Peyer's patch (tissue), 4 donors: ENCODE measurements around the gene RTL5. TPM values are rescaled to one million over a fixed set of nuclear protein-coding genes. Genes with fewer than 3 reads are reported as not detected.

Experiments used
- DNase-seq, 3 donors: peaks; one replicate each; pipeline ENCODE4 v3.0.0-alpha.2; 2017 to 2019
- H3K27ac ChIP-seq, 4 donors: fragments of 200-600 bp; sonication (generic); one replicate each; pipeline ENCODE4 v1.5.1; 2016 to 2019
- H3K27me3 ChIP-seq, 2 donors: fragments of 200-600 bp; sonication (generic); one replicate each; pipeline ENCODE4 v1.5.1; 2019
- H3K36me3 ChIP-seq, 3 donors: fragments of 200-600 bp; sonication (generic); one replicate each; pipeline ENCODE4 v1.5.1; 2016 to 2019
- H3K4me1 ChIP-seq, 4 donors: fragments of 200-600 bp; sonication (generic); one replicate each; pipeline ENCODE4 v1.5.1; 2016 to 2019
- H3K4me3 ChIP-seq, 4 donors: fragments of 200-600 bp; sonication (generic); 1 replicate in 3 of 4; 2 replicates in 1 of 4; pipeline ENCODE4 v1.5.1; 2016 to 2019; ENCODE audit warnings: mild to moderate bottlenecking in 1 of 4
- H3K9me3 ChIP-seq, 4 donors: fragments of 200-600 bp; sonication (generic); one replicate each; pipeline ENCODE4 v1.5.1; 2016 to 2019; ENCODE audit warnings: mild to moderate bottlenecking in 1 of 4
- CTCF ChIP-seq, 6 experiments: fragments of 450-650 bp in 4 of 6; fragments of 200-600 bp in 2 of 6; sonication (generic) in 1 of 6; IDR thresholded peaks; one replicate each; pipeline ENCODE4 v1.5.1; 2017 to 2019; ENCODE audit warnings: antibody characterized with exemption in 6 of 6, mild to moderate bottlenecking in 3 of 6, moderate library complexity in 1 of 6
- POLR2A ChIP-seq, 2 donors: fragments of 450-650 bp; IDR thresholded peaks; one replicate each; pipeline ENCODE4 v1.5.1; 2017; ENCODE audit warnings: antibody characterized with exemption in 2 of 2, mild to moderate bottlenecking in 2 of 2, moderate library complexity in 2 of 2
- total RNA-seq, 4 donors: library from RNA; depleted of rRNA; stranded (reverse); fragments of >200 nt; gene quantifications; one replicate each; pipeline ENCODE4 v1.1.0, GENCODE V29; 2016

Gene RTL5
- total RNA-seq, 4 donors from 2014 or later, result 0.18 to 1.7 (median 1.4) TPM

- no peaks in the 10 kb centered on the region for H3K9me3 ChIP-seq
- no peaks in the 10 kb centered on the region for H3K27me3 ChIP-seq
- no peak for TF ChIP-seq POLR2A (IDR thresholded peaks at IDR 0.05)
- no peak for TF ChIP-seq CTCF (IDR thresholded peaks at IDR 0.05)
- no peak overlapping the region for H3K27ac ChIP-seq
- H3K4me3 ChIP-seq, result no peak overlapping the region
- no peaks in the 10 kb centered on the region for H3K4me1 ChIP-seq
- no peak for DNase-seq
- no peaks in the 10 kb centered on the region for H3K36me3 ChIP-seq
Measured at GRCh38 chrX:72165551-72165950, 33.8 kb upstream of the RTL5 start.

- Histone ChIP-seq H3K27me3 (no peaks in the 10 kb centered on the region), H3K36me3 (no peaks in the 10 kb centered on the region), H3K27ac (no peak overlapping the region), H3K4me1 (no peaks in the 10 kb centered on the region), H3K9me3 (no peaks in the 10 kb centered on the region), H3K4me3 (no peak overlapping the region)
- DNase-seq, result no peak
- TF ChIP-seq CTCF (IDR thresholded peaks at IDR 0.05) (no peak), POLR2A (IDR thresholded peaks at IDR 0.05) (no peak)
Measured at GRCh38 chrX:72159769-72160168, 28.1 kb upstream of the RTL5 start.

- no peak for DNase-seq
- H3K27me3 ChIP-seq, result no peaks in the 10 kb centered on the region
- TF ChIP-seq CTCF (IDR thresholded peaks at IDR 0.05) (no peak), POLR2A (IDR thresholded peaks at IDR 0.05) (no peak)
Measured at GRCh38 chrX:72158773-72159172, 27.1 kb upstream of the RTL5 start.

GRCh38 chrX:72146527-72146926 lies 14.8 kb upstream of the RTL5 start:
- no peaks in the 10 kb centered on the region for H3K4me1 ChIP-seq
- DNase-seq, result no peak
- H3K36me3 ChIP-seq, result no peaks in the 10 kb centered on the region

More at GRCh38 chrX:72158773-72159172, 27.1 kb upstream of the RTL5 start:
- H3K4me3 ChIP-seq, result no peak overlapping the region
- no peaks in the 10 kb centered on the region for H3K36me3 ChIP-seq
- H3K4me1 ChIP-seq, result no peaks in the 10 kb centered on the region
- H3K9me3 ChIP-seq, result no peaks in the 10 kb centered on the region
- H3K27ac ChIP-seq, result no peak overlapping the region

GRCh38 chrX:72145181-72145580 lies 13.5 kb upstream of the RTL5 start:
- Histone ChIP-seq H3K36me3 (no peaks in the 10 kb centered on the region), H3K4me3 (no peak overlapping the region), H3K27me3 (no peaks in the 10 kb centered on the region), H3K9me3 (no peaks in the 10 kb centered on the region), H3K4me1 (no peaks in the 10 kb centered on the region), H3K27ac (no peak overlapping the region)
- no peak for DNase-seq
- TF ChIP-seq CTCF (IDR thresholded peaks at IDR 0.05), result no peak
- no peak for TF ChIP-seq POLR2A (IDR thresholded peaks at IDR 0.05)

More at GRCh38 chrX:72146527-72146926, 14.8 kb upstream of the RTL5 start:
- H3K4me3 ChIP-seq, result no peak overlapping the region
- no peaks in the 10 kb centered on the region for H3K27me3 ChIP-seq
- no peak overlapping the region for H3K27ac ChIP-seq
- no peak for TF ChIP-seq CTCF (IDR thresholded peaks at IDR 0.05)
- no peak for TF ChIP-seq POLR2A (IDR thresholded peaks at IDR 0.05)
- no peaks in the 10 kb centered on the region for H3K9me3 ChIP-seq

GRCh38 chrX:72143609-72143907 lies 11.8 kb upstream of the RTL5 start:
- TF ChIP-seq CTCF (IDR thresholded peaks at IDR 0.05) (no peak), POLR2A (IDR thresholded peaks at IDR 0.05) (no peak)
- no peaks in the 10 kb centered on the region for H3K9me3 ChIP-seq
- H3K36me3 ChIP-seq, result no peaks in the 10 kb centered on the region
- no peak overlapping the region for H3K27ac ChIP-seq
- no peaks in the 10 kb centered on the region for H3K27me3 ChIP-seq
- no peaks in the 10 kb centered on the region for H3K4me1 ChIP-seq
- H3K4me3 ChIP-seq, result no peak overlapping the region
- DNase-seq, result no peak
